Measurements from ENCODE around the gene VSX2. TPM values are rescaled to one million over a fixed set of nuclear protein-coding genes. Genes with fewer than 3 reads are reported as not detected.

Gene VSX2
- total RNA-seq, 3 donors from 2014 or later (not counting 1 experiment from before 2014, with no cell fraction given), result not detected

GRCh38 chr14:74204491-74204890, 34.8 kb upstream of the VSX2 start:
- Histone ChIP-seq H3K27ac (ENCODE audit: low read length) (no peak overlapping the region), H3K9me3 (ENCODE audit: control insufficient read depth, insufficient read depth, low read length) (no peaks in the 10 kb centered on the region), H3K4me3 (ENCODE audit: low read length) (no peak overlapping the region), H3K36me3 (ENCODE audit: control insufficient read depth, insufficient read depth, low read length) (peaks cover 12% of the 10 kb centered on the region), H3K4me1 (ENCODE audit: control insufficient read depth, insufficient read depth, low read length) (no peaks in the 10 kb centered on the region), H3K27me3 (ENCODE audit: control insufficient read depth, insufficient read depth, low read length) (no peaks in the 10 kb centered on the region)
- DNase-seq (no peak), ATAC-seq (no peak)
- intact Hi-C loops (cut with micrococcal nuclease), result no loop called here
- Mint-ChIP-seq H3K27me3 (ENCODE audit: low read depth in 2 of 2) (peaks cover 0 to 4% of the 10 kb centered on the region in 2 donors), H3K27ac (no peak overlapping the region), H3K4me3 (no peak overlapping the region), H3K9me3 (no peaks in the 10 kb centered on the region), H3K36me3 (peaks cover 3% of the 10 kb centered on the region), H3K4me1 (peaks cover 0 to 6% of the 10 kb centered on the region in 2 donors)
- WGBS (ENCODE audit: insufficient coverage), result 98% methylated on average over 6 of the region's 6 CpGs
- TF ChIP-seq CTCF (IDR thresholded peaks at IDR 0.05), result no peak

GRCh38 chr14:74205882-74206281, 33.4 kb upstream of the VSX2 start:
- TF ChIP-seq CTCF (IDR thresholded peaks at IDR 0.05), result no peak
- no peak overlapping the region for H3K27ac ChIP-seq (ENCODE audit: low read length)
- peaks cover 0 to 4% of the 10 kb centered on the region in 2 donors for H3K27me3 Mint-ChIP-seq (ENCODE audit: low read depth in 2 of 2)
- no peaks in the 10 kb centered on the region for H3K9me3 ChIP-seq (ENCODE audit: control insufficient read depth, insufficient read depth, low read length)
- DNase-seq (no peak), ATAC-seq (no peak)
- no peaks in the 10 kb centered on the region for H3K9me3 Mint-ChIP-seq
- H3K4me1 ChIP-seq (ENCODE audit: control insufficient read depth, insufficient read depth, low read length), result no peaks in the 10 kb centered on the region
- intact Hi-C loops (cut with micrococcal nuclease), result no loop called here
- H3K36me3 Mint-ChIP-seq, result no peaks in the 10 kb centered on the region
- WGBS (ENCODE audit: insufficient coverage), result 100% methylated on average over 1 of the region's 1 CpG
- H3K4me1 Mint-ChIP-seq, result peaks cover 0 to 6% of the 10 kb centered on the region in 2 donors
- H3K27ac Mint-ChIP-seq, result no peak overlapping the region
- H3K36me3 ChIP-seq (ENCODE audit: control insufficient read depth, insufficient read depth, low read length), result peaks cover 7% of the 10 kb centered on the region
- no peaks in the 10 kb centered on the region for H3K27me3 ChIP-seq (ENCODE audit: control insufficient read depth, insufficient read depth, low read length)
- H3K4me3 Mint-ChIP-seq, result no peak overlapping the region
- H3K4me3 ChIP-seq (ENCODE audit: low read length), result no peak overlapping the region

GRCh38 chr14:74207943-74208342, 31.3 kb upstream of the VSX2 start:
- H3K27ac ChIP-seq (ENCODE audit: low read length), result no peak overlapping the region
- no peak overlapping the region for H3K27ac Mint-ChIP-seq
- no peaks in the 10 kb centered on the region for H3K9me3 ChIP-seq (ENCODE audit: control insufficient read depth, insufficient read depth, low read length)
- TF ChIP-seq CTCF (IDR thresholded peaks at IDR 0.05), result no peak
- no peak overlapping the region for H3K4me3 ChIP-seq (ENCODE audit: low read length)
- peaks cover 4% of the 10 kb centered on the region for H3K36me3 ChIP-seq (ENCODE audit: control insufficient read depth, insufficient read depth, low read length)
- H3K36me3 Mint-ChIP-seq, result no peaks in the 10 kb centered on the region
- H3K4me3 Mint-ChIP-seq, result no peak overlapping the region
- no peak for ATAC-seq
- H3K27me3 Mint-ChIP-seq (ENCODE audit: low read depth in 2 of 2), result peaks cover 0 to 4% of the 10 kb centered on the region in 2 donors
- H3K4me1 Mint-ChIP-seq, result peaks cover 0 to 6% of the 10 kb centered on the region in 2 donors
- H3K4me1 ChIP-seq (ENCODE audit: control insufficient read depth, insufficient read depth, low read length), result no peaks in the 10 kb centered on the region
- no peaks in the 10 kb centered on the region for H3K27me3 ChIP-seq (ENCODE audit: control insufficient read depth, insufficient read depth, low read length)
- intact Hi-C loops (cut with micrococcal nuclease), result no loop called here
- H3K9me3 Mint-ChIP-seq, result no peaks in the 10 kb centered on the region
- no peak for DNase-seq
- WGBS (ENCODE audit: insufficient coverage), result 67% methylated on average over 1 of the region's 3 CpGs

- WGBS (ENCODE audit: insufficient coverage), result 74% methylated on average over 8 of the region's 8 CpGs
- no peak for DNase-seq
- H3K4me1 Mint-ChIP-seq, result peaks cover 0 to 6% of the 10 kb centered on the region in 2 donors
- no peak overlapping the region for H3K4me3 Mint-ChIP-seq
- H3K27me3 ChIP-seq (ENCODE audit: control insufficient read depth, insufficient read depth, low read length), result no peaks in the 10 kb centered on the region
- no peaks in the 10 kb centered on the region for H3K9me3 Mint-ChIP-seq
- intact Hi-C loops (cut with micrococcal nuclease), result no loop called here
- no peaks in the 10 kb centered on the region for H3K36me3 Mint-ChIP-seq
- no peak overlapping the region for H3K27ac Mint-ChIP-seq
- no peaks in the 10 kb centered on the region for H3K4me1 ChIP-seq (ENCODE audit: control insufficient read depth, insufficient read depth, low read length)
- no peaks in the 10 kb centered on the region for H3K9me3 ChIP-seq (ENCODE audit: control insufficient read depth, insufficient read depth, low read length)
- H3K36me3 ChIP-seq (ENCODE audit: control insufficient read depth, insufficient read depth, low read length), result no peaks in the 10 kb centered on the region
- ATAC-seq, result no peak
- H3K4me3 ChIP-seq (ENCODE audit: low read length), result no peak overlapping the region
- H3K27ac ChIP-seq (ENCODE audit: low read length), result no peak overlapping the region
- H3K27me3 Mint-ChIP-seq (ENCODE audit: low read depth in 2 of 2), result peaks cover 0 to 4% of the 10 kb centered on the region in 2 donors
- TF ChIP-seq CTCF (IDR thresholded peaks at IDR 0.05), result no peak
Observed at GRCh38 chr14:74208642-74209041, 30.6 kb upstream of the VSX2 start.

All from natural killer cell (primary cell).